HG03108 (cell line): Measurements from ENCODE around the gene MEX3D.

Experiments used
- ATAC-seq: cut with Tn5 transposase; IDR thresholded peaks from one replicate; pipeline ENCODE4 v1.9.1; 2021; ENCODE audit warnings: moderate library complexity; ENCODE audit not compliant: unreplicated experiment

MEX3D gene

DNA sequence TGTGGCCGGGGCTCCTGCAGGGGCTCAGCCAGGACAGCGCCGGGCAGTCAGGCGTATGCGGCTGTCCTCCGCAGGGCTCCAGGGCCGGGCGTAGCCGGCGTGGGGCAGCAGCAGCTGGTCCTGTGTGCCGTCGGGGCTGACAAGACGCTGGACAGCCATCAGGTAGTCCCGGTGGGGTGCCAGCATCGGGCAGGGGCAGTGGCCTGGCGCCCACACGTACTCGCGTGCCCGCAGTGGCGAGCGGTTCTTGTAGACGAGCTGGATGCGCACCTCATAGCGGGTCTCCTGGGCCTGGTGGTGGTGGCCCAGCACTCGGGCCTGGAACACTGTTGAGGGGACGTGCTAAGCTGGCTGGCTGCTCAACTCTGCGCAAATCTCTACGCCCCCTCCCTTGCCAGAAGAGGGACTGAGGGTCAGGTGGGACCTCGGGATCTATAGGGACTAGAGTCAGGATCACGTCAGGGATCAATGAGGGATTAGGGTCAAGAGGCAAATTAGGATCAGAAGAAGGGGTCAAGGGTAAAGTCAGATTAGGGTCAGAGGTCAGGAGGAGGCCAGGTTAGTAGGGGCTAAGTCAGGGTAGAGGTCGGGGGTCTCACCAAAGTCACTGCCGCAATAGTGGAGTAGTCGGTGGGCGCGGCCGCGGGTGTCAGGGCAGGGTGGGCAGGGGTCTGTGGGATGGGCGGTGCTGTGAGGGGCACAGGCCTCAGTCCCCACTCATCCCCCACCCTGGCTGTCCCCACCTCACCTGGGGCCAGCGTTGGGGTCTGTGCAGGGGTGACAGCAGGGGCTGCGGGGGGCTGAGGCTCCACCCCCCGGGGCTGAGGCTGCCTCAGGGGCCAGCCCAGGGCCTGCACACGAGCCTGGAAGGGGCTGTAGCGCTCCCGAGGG, 61.9 kb downstream of the MEX3D start:
- ATAC-seq: no peak

DNA sequence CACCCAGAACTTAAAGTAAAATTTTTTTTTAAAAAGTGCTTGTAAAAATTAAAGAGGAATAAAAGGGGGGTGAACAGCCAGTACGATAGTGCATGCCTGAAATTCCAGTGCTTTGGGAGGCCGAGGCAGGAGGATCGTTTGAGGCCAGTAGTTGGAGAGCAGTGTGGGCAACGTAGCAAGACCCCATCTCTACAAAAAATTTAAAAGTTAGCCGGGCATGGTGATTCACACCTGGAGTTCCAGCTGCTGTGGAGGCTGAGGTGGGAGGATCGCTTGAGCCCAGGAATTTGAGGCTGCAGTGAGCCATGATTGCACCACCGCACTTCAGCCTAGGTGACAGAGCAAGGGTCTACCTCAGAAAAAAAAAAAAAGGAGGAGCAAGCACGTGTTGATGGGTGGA, 63.1 kb downstream of the MEX3D start:
- ATAC-seq: no peak
